Mesodermal cell (in vitro differentiated cells): ENCODE data around the gene ADAM19.
A peak's percentile ranks its signal among the peaks of the same experiment; 100 is the strongest.

Experiments used
- H3K27ac ChIP-seq: 2 replicates; pipeline ENCODE4 v1.7.0; 2013; ENCODE audit warnings: mild to moderate bottlenecking, low read depth, low read length, moderate library complexity; ENCODE audit not compliant: severe bottlenecking
- H3K36me3 ChIP-seq: 2 replicates; pipeline ENCODE4 v1.7.1; 2013; ENCODE audit warnings: mild to moderate bottlenecking, low read length, moderate library complexity; ENCODE audit not compliant: control insufficient read depth, insufficient read depth
- H3K4me1 ChIP-seq: one replicate; pipeline ENCODE4 v1.7.1; 2013; ENCODE audit warnings: mild to moderate bottlenecking, low read length; ENCODE audit not compliant: insufficient read depth, control insufficient read depth, poor library complexity, severe bottlenecking
- H3K4me3 ChIP-seq: 2 replicates; pipeline ENCODE4 v1.7.0; 2013; ENCODE audit warnings: low read length, control low read depth, mild to moderate bottlenecking; ENCODE audit not compliant: insufficient read depth, poor library complexity, severe bottlenecking; ENCODE audit errors: extremely low read depth
- H3K9me3 ChIP-seq: 2 replicates; pipeline ENCODE4 v1.7.1; 2013; ENCODE audit warnings: mild to moderate bottlenecking, low read length, moderate library complexity; ENCODE audit not compliant: control insufficient read depth
- WGBS, 2 experiments: methylation state at CpG; one replicate each; pipeline ENCODE4 v1.1.5; 2013; ENCODE audit warnings: missing lambda C conversion rate in 2 of 2; ENCODE audit not compliant: insufficient coverage in 2 of 2; 5-methylcytosine and 5-hydroxymethylcytosine counted together

The ADAM19 gene

GRCh38 chr5:157571357-157571827 lies 4.2 kb downstream of the ADAM19 start:
- Histone ChIP-seq H3K4me3 (no peak overlapping the region), H3K36me3 (peaks cover 53% of the 10 kb centered on the region), H3K9me3 (no peaks in the 10 kb centered on the region), H3K4me1 (peaks cover 14% of the 10 kb centered on the region), H3K27ac (peak overlapping the region; percentile 99)
- 18 to 26% methylated on average over 6 of the region's 6 CpGs for WGBS, 2 experiments

GRCh38 chr5:157570531-157571200 lies 4.9 kb downstream of the ADAM19 start:
- peak overlapping the region; percentile 99 for H3K27ac ChIP-seq

GRCh38 chr5:157568720-157569119 lies 6.9 kb downstream of the ADAM19 start:
- H3K4me3 ChIP-seq: no peak overlapping the region
- WGBS, 2 experiments: 20 to 64% methylated on average over 1 to 2 of the region's 2 CpGs
- peaks cover 30% of the 10 kb centered on the region for H3K4me1 ChIP-seq
- no peaks in the 10 kb centered on the region for H3K9me3 ChIP-seq
- peaks cover 70% of the 10 kb centered on the region for H3K36me3 ChIP-seq
- no peak overlapping the region for H3K27ac ChIP-seq

More at GRCh38 chr5:157570531-157571200, 4.9 kb downstream of the ADAM19 start:
- no peak overlapping the region for H3K4me3 ChIP-seq
- 80 to 86% methylated on average over 2 of the region's 2 CpGs for WGBS, 2 experiments
- H3K36me3 ChIP-seq: peaks cover 53% of the 10 kb centered on the region
- no peaks in the 10 kb centered on the region for H3K9me3 ChIP-seq
- peaks cover 14% of the 10 kb centered on the region for H3K4me1 ChIP-seq

GRCh38 chr5:157568222-157568621 lies 7.4 kb downstream of the ADAM19 start:
- no peaks in the 10 kb centered on the region for H3K9me3 ChIP-seq
- H3K27ac ChIP-seq: no peak overlapping the region
- peaks cover 35% of the 10 kb centered on the region for H3K4me1 ChIP-seq
- peaks cover 71% of the 10 kb centered on the region for H3K36me3 ChIP-seq
- H3K4me3 ChIP-seq: no peak overlapping the region
- 100% methylated on average over 1 of the region's 4 CpGs; no CpG with 5 or more reads in 1 of the 2 experiments for WGBS, 2 experiments

GRCh38 chr5:157566902-157567489 lies 8.6 kb downstream of the ADAM19 start:
- peaks cover 80% of the 10 kb centered on the region for H3K36me3 ChIP-seq
- peaks cover 41% of the 10 kb centered on the region for H3K4me1 ChIP-seq
- no peak overlapping the region for H3K27ac ChIP-seq
- no peaks in the 10 kb centered on the region for H3K9me3 ChIP-seq
- no peak overlapping the region for H3K4me3 ChIP-seq
- WGBS, 2 experiments: 96 to 100% methylated on average over 4 to 6 of the region's 6 CpGs

- H3K4me3 ChIP-seq: no peak overlapping the region
- H3K4me1 ChIP-seq: peaks cover 44% of the 10 kb centered on the region
- peak overlapping the region; percentile 66 for H3K27ac ChIP-seq
- H3K36me3 ChIP-seq: peaks cover 87% of the 10 kb centered on the region
- 95% methylated on average over 11 to 12 of the region's 13 CpGs for WGBS, 2 experiments
- H3K9me3 ChIP-seq: no peaks in the 10 kb centered on the region
These were observed 11.5 kb downstream of the ADAM19 start for GRCh38 chr5:157563929-157564716.

- 91 to 92% methylated on average over 9 to 10 of the region's 11 CpGs for WGBS, 2 experiments
- H3K9me3 ChIP-seq: no peaks in the 10 kb centered on the region
- H3K36me3 ChIP-seq: peaks cover 87% of the 10 kb centered on the region
- H3K4me1 ChIP-seq: peaks cover 51% of the 10 kb centered on the region
- H3K27ac ChIP-seq: peak overlapping the region; percentile 66
- no peak overlapping the region for H3K4me3 ChIP-seq
These were observed 12.1 kb downstream of the ADAM19 start for GRCh38 chr5:157563373-157563928.

GRCh38 chr5:157562111-157562581 lies 13.4 kb downstream of the ADAM19 start:
- Histone ChIP-seq H3K4me3 (no peak overlapping the region), H3K27ac (no peak overlapping the region), H3K36me3 (peaks cover 89% of the 10 kb centered on the region), H3K4me1 (peaks cover 51% of the 10 kb centered on the region), H3K9me3 (no peaks in the 10 kb centered on the region)
- WGBS, 2 experiments: 90 to 95% methylated on average over 7 to 10 of the region's 10 CpGs

GRCh38 chr5:157561110-157561509 lies 14.5 kb downstream of the ADAM19 start:
- H3K27ac ChIP-seq: no peak overlapping the region

GRCh38 chr5:157559301-157559700 lies 16.3 kb downstream of the ADAM19 start:
- peak overlapping the region; percentile 49 for H3K27ac ChIP-seq
- no peaks in the 10 kb centered on the region for H3K9me3 ChIP-seq
- H3K4me3 ChIP-seq: no peak overlapping the region
- H3K36me3 ChIP-seq: peaks cover 92% of the 10 kb centered on the region
- WGBS, 2 experiments: 93 to 95% methylated on average over 2 of the region's 2 CpGs
- H3K4me1 ChIP-seq: peaks cover 41% of the 10 kb centered on the region

More at GRCh38 chr5:157561110-157561509, 14.5 kb downstream of the ADAM19 start:
- no peaks in the 10 kb centered on the region for H3K9me3 ChIP-seq
- no peak overlapping the region for H3K4me3 ChIP-seq
- peaks cover 90% of the 10 kb centered on the region for H3K36me3 ChIP-seq
- WGBS, 2 experiments: 90 to 94% methylated on average over 5 to 6 of the region's 9 CpGs
- peaks cover 51% of the 10 kb centered on the region for H3K4me1 ChIP-seq
